Activated CD4-positive, alpha-beta T cell treated with anti-CD3 and anti-CD28 coated beads, Interleukin-2, amount 50 U/mL, for 48 hours (primary cell): Measurements from ENCODE around the gene PPP1R12B.
"Not testable (repeated sequence)": the region's sequence is repeated elsewhere in the genome, so short reads cannot be mapped to it uniquely, and the experiment has no call there.

ENCODE experiments used
- DNase-seq, 2 experiments: peaks; one replicate each; pipeline ENCODE4 v3.0.0-alpha.2; 2020

PPP1R12B gene

DNA sequence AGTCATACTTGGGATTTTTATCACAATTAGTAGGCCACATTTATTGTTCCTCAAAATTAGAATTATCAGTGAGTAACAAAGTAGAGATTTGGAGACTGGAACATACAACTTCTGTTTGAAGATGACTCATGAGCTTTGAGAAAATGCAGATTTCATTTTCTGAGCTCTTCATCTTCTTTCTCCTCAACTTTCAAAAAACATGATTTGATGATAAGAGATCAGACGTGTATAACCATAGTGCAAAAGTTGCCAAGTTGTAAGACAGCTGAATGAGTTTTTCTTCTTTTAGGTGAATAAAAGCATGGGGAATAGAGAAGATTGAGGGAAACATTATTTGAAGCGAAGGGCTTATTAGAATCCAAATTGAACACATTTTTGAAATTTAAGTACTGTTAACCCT lies 58.4 kb downstream of the PPP1R12B start:
- DNase-seq: not testable (repeated sequence)

DNA sequence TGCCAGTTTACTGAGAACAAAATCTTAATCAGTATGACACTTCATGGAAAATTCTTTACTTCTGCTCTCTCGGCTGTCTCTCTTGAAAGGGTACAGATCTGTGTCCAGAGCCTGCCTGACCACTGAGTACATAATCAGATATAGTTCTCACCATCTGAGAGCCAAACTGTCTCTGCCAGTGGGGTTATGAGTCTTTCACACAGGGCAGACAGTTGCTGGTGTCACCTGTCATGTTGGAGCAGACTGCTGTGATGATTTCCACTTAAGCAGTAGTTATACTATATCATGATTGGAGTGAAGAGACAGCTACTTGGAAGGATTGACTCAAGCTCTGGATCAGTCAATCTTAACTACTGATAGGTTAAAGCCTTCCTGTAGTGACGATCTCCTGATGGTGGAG lies 58.9 kb downstream of the PPP1R12B start:
- DNase-seq: not testable (repeated sequence)

DNA sequence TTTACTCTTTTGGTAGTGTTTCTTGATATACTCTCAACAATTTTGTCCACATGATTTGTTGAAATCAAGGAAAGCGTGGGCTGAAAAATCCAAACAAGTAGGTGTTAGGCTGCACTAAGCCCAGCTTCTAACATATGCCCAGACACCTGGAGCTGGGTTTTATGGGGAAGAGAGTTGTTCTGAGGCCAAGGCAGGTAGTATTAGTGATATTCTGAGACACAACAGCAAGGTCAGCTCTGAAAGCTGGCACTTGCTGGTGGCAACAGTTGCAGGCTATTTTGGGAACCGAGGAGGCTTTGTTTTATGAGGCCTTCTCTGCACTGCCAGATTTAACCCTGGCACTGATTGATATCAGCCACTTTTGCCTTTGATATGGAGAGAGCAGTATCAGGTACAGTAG lies 61.8 kb downstream of the PPP1R12B start:
- DNase-seq: not testable (repeated sequence)

DNA sequence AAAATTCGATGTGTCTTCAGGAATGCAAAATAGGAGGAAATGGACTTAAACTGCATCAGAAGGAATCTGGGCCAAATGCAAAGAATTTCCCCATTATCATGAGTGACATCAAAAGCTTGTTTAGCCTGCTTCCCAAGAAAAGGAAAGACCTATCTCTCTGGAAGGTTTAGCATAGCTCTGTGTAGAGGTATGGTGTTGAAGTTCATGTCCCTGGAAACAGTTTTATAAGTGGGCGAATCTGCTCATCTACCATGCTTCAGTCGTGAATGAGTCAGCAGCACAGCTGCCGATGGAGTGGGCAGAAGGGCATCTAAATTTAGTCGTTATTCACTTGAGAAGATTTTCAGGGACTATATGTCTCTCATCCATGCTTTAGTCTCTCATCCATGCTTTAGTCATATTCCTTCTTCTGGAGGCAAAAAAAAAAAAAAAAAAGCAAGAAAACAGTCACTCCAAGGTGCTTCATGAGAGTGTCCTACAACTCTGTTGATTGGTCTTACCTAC lies 62.4 kb downstream of the PPP1R12B start:
- not testable (repeated sequence) for DNase-seq

GRCh38 chr1:202411422-202411821 lies 62.9 kb downstream of the PPP1R12B start:
- no peak for DNase-seq

DNA sequence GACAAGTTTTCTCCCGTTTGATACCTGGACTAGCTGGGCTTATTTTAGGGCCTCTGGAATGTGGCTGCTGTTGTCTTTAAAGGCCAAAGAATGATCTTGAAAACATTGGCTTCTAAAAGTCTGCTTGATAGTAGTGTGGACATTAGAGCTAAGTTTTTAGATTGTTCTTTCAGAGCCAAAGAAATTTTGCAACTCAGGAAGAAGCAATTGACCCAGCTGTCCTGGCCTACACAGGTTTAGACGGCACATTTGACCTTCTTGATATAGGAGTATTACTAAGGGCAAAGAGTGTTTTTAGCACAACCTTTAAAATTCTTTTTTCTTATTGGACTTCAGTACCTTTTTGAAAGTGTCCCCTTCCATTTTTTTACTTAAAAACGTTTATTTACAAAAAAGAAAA lies 63.9 kb downstream of the PPP1R12B start:
- DNase-seq: not testable (repeated sequence)

DNA sequence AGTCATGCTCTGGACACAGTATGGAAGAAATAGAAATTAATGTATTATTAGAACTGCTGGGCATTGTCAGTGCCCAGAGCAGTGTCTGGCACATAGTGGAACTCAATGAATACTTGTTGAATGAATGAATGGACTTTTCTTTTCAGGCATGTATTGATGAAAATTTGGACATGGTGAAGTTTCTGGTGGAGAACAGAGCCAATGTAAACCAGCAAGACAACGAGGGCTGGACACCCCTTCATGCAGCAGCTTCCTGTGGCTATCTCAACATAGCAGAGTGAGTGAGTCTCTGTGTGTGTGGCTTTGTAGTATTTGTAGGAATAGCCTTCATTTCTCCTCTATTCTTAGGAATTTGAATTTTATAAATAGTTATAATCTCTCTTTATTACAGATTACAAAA lies 68.1 kb downstream of the PPP1R12B start:
- no peak for DNase-seq

- not testable (repeated sequence) for DNase-seq
Measured at GRCh38 chr1:202417141-202417540, 68.6 kb downstream of the PPP1R12B start.

GRCh38 chr1:202417762-202418201 lies 69.3 kb downstream of the PPP1R12B start:
- DNase-seq: not testable (repeated sequence)

DNA sequence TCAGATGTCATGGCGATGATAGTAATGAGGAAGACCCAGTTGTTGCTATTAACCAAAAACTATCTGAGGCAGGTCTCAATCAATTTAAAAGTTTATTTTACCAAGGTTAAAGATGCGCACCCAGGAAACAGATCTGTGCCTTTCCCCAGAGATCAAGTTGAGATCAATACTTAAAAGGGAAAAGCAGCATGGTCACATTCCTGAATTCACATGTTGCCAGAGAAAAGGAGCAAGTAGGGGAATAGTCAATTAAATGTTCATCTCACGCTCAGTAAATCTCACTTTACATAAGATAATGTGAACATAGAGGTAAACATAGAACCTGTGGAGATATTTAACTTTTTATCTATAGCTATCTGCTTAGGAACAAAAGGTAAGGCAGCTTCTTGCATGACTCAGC lies 71.2 kb downstream of the PPP1R12B start:
- not testable (repeated sequence) for DNase-seq

DNA sequence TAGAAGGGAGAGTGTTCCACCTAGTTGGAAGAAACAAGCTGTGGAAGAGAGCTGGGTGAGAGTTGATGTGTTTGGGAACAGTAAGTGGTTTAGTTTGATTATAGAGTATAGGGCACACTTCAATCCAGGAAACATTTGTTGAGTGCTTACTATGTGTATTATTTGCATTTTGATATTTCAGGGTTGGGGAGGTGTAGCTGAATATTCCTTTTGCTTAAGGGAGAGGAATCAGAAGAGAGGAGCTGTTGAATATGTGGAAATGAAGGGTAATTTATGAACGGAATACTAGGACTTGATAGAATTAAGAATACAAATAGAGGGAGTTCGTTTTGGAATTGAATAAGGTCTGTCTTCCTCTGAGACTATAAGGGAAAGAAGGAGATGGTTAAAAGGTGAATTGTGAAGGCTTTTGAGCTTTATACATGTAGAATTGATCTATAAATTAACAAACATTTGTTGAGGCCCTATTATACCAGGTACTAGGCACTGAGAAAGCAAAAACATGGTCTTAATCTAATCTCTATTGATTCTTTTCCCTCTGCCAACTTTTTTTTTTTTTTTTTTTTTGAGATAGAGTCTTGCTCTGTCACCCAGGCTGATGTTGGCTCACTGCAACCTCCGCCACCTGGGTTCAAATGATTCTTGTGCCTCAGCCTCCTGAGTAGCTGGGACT lies 72.1 kb downstream of the PPP1R12B start:
- not testable (repeated sequence) for DNase-seq

DNA sequence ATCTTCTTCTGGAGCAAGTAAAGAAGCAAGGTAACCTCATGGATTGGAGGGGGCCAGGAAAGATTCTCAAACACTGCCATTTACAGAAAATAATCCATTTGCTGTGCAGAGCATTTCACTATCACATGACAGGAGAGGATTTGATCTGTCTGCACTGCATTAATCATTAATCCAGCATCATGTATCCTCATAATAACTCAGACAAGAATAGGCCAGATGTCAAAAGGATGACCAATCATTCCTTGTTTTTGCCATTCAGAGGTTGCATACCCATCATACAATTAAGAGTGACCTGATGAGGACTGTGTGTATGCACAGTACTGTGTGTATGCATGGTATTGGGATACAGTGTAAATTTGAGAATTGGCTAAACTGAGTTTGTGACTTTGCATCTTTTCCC lies 74.2 kb downstream of the PPP1R12B start:
- not testable (repeated sequence) for DNase-seq

GRCh38 chr1:202424260-202424659 lies 75.8 kb downstream of the PPP1R12B start:
- DNase-seq: not testable (repeated sequence)

DNA sequence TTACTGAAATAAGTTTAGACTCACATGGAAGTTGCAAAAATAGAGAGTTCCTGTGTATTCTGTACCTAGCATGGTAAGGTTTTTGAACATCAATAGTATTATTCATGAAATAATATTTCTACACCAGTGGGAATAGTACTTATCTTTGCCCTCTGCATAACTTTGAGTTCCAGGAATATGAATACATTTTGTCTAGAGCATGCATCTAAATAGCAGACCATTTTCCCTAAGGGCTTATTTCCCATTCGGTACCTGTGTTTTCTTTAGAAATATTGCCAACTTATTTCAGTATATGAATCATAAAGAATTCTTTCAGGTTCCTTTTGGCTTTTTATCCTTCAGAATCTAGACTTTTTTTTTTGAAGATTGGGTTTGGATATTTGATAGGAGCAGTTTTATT lies 81.6 kb downstream of the PPP1R12B start:
- not testable (repeated sequence) for DNase-seq

- not testable (repeated sequence) for DNase-seq
Measured at GRCh38 chr1:202432338-202432737, 83.8 kb downstream of the PPP1R12B start.

- DNase-seq: no peak
Measured at GRCh38 chr1:202433155-202434043, 84.9 kb downstream of the PPP1R12B start.

- DNase-seq: no peak
Measured at GRCh38 chr1:202434059-202434458, 85.6 kb downstream of the PPP1R12B start.

DNA sequence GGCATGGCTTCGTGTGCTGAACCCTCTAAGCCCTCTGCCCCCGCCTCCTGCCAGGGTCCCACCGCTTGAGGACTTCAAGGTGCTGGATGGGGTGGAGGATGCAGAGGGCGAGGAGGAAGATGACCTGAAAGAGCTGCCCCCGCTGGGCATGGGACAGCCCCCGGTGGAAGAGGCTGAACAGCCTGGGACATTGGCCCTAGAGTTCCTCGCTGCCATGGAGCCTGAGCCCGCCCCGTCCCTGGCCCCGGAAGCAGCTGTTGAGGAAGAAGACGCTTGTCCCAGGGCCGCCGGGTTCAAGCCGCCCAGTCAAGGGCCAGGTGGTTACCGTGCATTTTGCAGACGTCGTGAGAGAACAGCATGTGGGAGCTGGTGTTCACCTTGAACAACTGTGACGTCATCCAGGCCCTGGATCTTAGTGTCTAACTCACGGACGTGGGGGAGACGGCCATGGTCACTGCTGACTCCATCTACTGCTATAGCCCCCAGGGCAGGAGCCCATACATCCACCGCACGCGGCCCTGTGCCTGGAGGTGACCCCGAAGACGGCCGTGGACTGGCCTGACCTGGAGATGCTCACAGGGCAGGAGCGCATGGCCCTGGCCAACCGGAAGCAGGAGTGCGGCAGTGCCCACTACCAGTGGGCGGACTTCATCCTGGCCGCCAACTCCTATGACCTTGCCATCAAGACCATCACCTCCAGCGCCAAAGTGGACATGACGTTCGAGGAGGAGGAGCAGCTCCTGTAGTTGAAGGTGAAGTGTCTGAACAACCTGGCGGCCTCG lies 90.1 kb downstream of the PPP1R12B start:
- no peak for DNase-seq

- DNase-seq: no peak
Measured at GRCh38 chr1:202439308-202439707, 90.8 kb downstream of the PPP1R12B start.

DNA sequence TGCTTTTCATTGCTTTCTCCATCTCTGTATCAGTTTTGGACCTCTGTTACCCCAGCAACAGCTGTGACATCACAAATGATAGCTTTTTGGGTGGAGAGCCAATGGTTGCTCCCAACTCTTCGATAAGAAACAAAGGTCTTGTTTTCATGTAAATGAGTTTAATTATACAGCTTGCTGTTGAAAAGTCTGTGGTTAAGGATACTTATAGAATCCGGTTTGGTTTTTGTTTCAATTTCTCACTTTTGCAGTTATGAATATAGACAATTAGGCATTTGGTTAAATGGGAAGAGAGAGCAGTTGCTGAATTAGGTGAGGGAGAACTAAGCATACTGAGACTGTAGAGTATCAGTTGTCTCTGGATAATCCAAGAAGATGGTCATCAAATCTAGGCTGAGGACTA lies 99.6 kb downstream of the PPP1R12B start:
- not testable (repeated sequence) for DNase-seq

GRCh38 chr1:202451641-202452040 lies 103.1 kb downstream of the PPP1R12B start:
- DNase-seq: not testable (repeated sequence)

- no peak for DNase-seq
Measured at GRCh38 chr1:202452508-202452907, 104.0 kb downstream of the PPP1R12B start.
